Motor neuron (in vitro differentiated cells): Measurements from ENCODE around the gene FGF5. TPM values are rescaled to one million over a fixed set of nuclear protein-coding genes. Genes with fewer than 3 reads are reported as not detected.
"Not testable (repeated sequence)": the region's sequence is repeated elsewhere in the genome, so short reads cannot be mapped to it uniquely, and the experiment has no call there.

Source experiments
- ATAC-seq, 8 experiments: fragments of 200-7000 bp; cut with Tn5 transposase; replicated peaks in 6 of 8; 2 replicates each; pipeline ENCODE4 v1.8.0; 2021; ENCODE audit warnings: mild to moderate bottlenecking in 8 of 8, moderate library complexity in 8 of 8
- H3K27ac ChIP-seq, 2 donors: fragments of 250-450 bp; sonication (Bioruptor Pico); 2 replicates each; pipeline ENCODE4 v1.9.0; 2021; ENCODE audit warnings: antibody characterized with exemption in 2 of 2, mild to moderate bottlenecking in 2 of 2, moderate library complexity in 1 of 2
- H3K4me1 ChIP-seq, 2 donors: fragments of 250-450 bp; sonication (Bioruptor Pico); replicated peaks in 1 of 2; 2 replicates each; pipeline ENCODE4 v1.6.1; 2021; ENCODE audit warnings: antibody characterized with exemption in 2 of 2, mild to moderate bottlenecking in 2 of 2, moderate library complexity in 1 of 2
- H3K4me3 ChIP-seq, 5 donors: fragments of 250-450 bp; sonication (Bioruptor Pico); 2 replicates each; pipeline ENCODE4 v1.9.0; 2021; ENCODE audit warnings: antibody characterized with exemption in 5 of 5, mild to moderate bottlenecking in 5 of 5, moderate library complexity in 4 of 5
- WGBS, 10 experiments: fragments of 450-650 bp; shearing (Covaris generic); methylation state at CpG; one replicate each; pipeline ENCODE4 v1.0.0; 2022; 5-methylcytosine and 5-hydroxymethylcytosine counted together
- in situ Hi-C, 9 experiments: fragments of 400-800 bp; cut with MboI; loops; one replicate each; pipeline ENCODE4 v1.15.0; 2021; ENCODE audit warnings: low sequenced_read_pairs in 9 of 9, low pct_unique_long_range_greater_than_20kb in 2 of 9; ENCODE audit not compliant: unreplicated experiment in 9 of 9
- total RNA-seq, 8 experiments: library from RNA; unstranded; fragments of 300-600 nt; gene quantifications; 2 replicates each; pipeline versions ENCODE4 v1.2.3 to v1.2.4, GENCODE V29; 2022

FGF5 gene
- total RNA-seq, 8 experiments from 2014 or later: 0.09 to 3.3 (median 0.86) TPM; not detected in 1

GRCh38 chr4:80307774-80308465 lies 41.5 kb downstream of the FGF5 start:
- peak; percentile 56 to 89 (median 60) for ATAC-seq
- Histone ChIP-seq H3K4me1 (peaks cover 6 to 13% of the 10 kb centered on the region in 2 donors), H3K4me3 (no peak overlapping the region), H3K27ac (no peak overlapping the region)
- in situ Hi-C loops: no loop called here
- WGBS, 10 experiments: 0 to 73% (median 33%) methylated on average over 1 to 9 of the region's 10 CpGs; no CpG with 5 or more reads in 1 of the 10 experiments

GRCh38 chr4:80308466-80308822 lies 42.0 kb downstream of the FGF5 start:
- no peak for ATAC-seq
- in situ Hi-C loops: no loop called here
- WGBS, 10 experiments: 17 to 100% (median 60%) methylated on average over 1 to 4 of the region's 4 CpGs
- H3K4me1 ChIP-seq: peaks cover 6 to 13% of the 10 kb centered on the region in 2 donors
- no peak overlapping the region for H3K27ac ChIP-seq
- no peak overlapping the region for H3K4me3 ChIP-seq

GRCh38 chr4:80309294-80310004 lies 43.0 kb downstream of the FGF5 start:
- Histone ChIP-seq H3K4me3 (no peak overlapping the region), H3K4me1 (peaks cover 6 to 13% of the 10 kb centered on the region in 2 donors), H3K27ac (no peak overlapping the region)
- in situ Hi-C loops: no loop called here
- peak in 1 of 8 experiments; percentile 7 for ATAC-seq
- WGBS, 10 experiments: 10 to 100% (median 66%) methylated on average over 1 to 4 of the region's 5 CpGs; no CpG with 5 or more reads in 2 of the 10 experiments

GRCh38 chr4:80311130-80311529 lies 44.7 kb downstream of the FGF5 start:
- H3K4me1 ChIP-seq: peaks cover 6 to 13% of the 10 kb centered on the region in 2 donors
- no peak overlapping the region for H3K27ac ChIP-seq
- in situ Hi-C loops: no loop called here
- no peak for ATAC-seq
- no peak overlapping the region for H3K4me3 ChIP-seq
- 70 to 100% (median 93%) methylated on average over 2 to 3 of the region's 3 CpGs; no CpG with 5 or more reads in 1 of the 10 experiments for WGBS, 10 experiments

GRCh38 chr4:80312124-80312523 lies 45.7 kb downstream of the FGF5 start:
- no peak for ATAC-seq
- Histone ChIP-seq H3K4me3 (no peak overlapping the region), H3K4me1 (peaks cover 6 to 7% of the 10 kb centered on the region in 2 donors), H3K27ac (no peak overlapping the region)
- 50 to 100% (median 75%) methylated on average over 1 of the region's 1 CpG; no CpG with 5 or more reads in 1 of the 10 experiments for WGBS, 10 experiments
- in situ Hi-C loops: no loop called here

- H3K4me1 ChIP-seq: no peaks in the 10 kb centered on the region
- in situ Hi-C loops: no loop called here
- no peak overlapping the region for H3K4me3 ChIP-seq
- no peak overlapping the region for H3K27ac ChIP-seq
- ATAC-seq: no peak
- 60 to 96% (median 71%) methylated on average over 1 to 7 of the region's 7 CpGs; no CpG with 5 or more reads in 2 of the 10 experiments for WGBS, 10 experiments
Observed at GRCh38 chr4:80313627-80314026, 47.2 kb downstream of the FGF5 start.

- ATAC-seq, H3K27ac ChIP-seq, in situ Hi-C loops, H3K4me3 ChIP-seq, H3K4me1 ChIP-seq: not testable (repeated sequence)
Observed at GRCh38 chr4:80315848-80316247, 49.4 kb downstream of the FGF5 start.

GRCh38 chr4:80321341-80321740 lies 54.9 kb downstream of the FGF5 start:
- Histone ChIP-seq H3K4me1 (no peaks in the 10 kb centered on the region), H3K4me3 (no peak overlapping the region), H3K27ac (no peak overlapping the region)
- in situ Hi-C loops: no loop called here
- no peak for ATAC-seq
- 90 to 100% (median 100%) methylated on average over 1 to 3 of the region's 8 CpGs; no CpG with 5 or more reads in 4 of the 10 experiments for WGBS, 10 experiments

- in situ Hi-C loops: no loop called here
- Histone ChIP-seq H3K4me3 (no peak overlapping the region), H3K27ac (no peak overlapping the region), H3K4me1 (no peaks in the 10 kb centered on the region)
- no peak for ATAC-seq
- 71 to 85% (median 80%) methylated on average over 1 to 3 of the region's 4 CpGs; no CpG with 5 or more reads in 3 of the 10 experiments for WGBS, 10 experiments
Observed at GRCh38 chr4:80321776-80322175, 55.3 kb downstream of the FGF5 start.

GRCh38 chr4:80322716-80323115 lies 56.3 kb downstream of the FGF5 start:
- in situ Hi-C loops: no loop called here

GRCh38 chr4:80324171-80324570 lies 57.7 kb downstream of the FGF5 start:
- Histone ChIP-seq H3K27ac (no peak overlapping the region), H3K4me1 (no peaks in the 10 kb centered on the region), H3K4me3 (no peak overlapping the region)
- WGBS, 10 experiments: 0 to 94% (median 71%) methylated on average over 1 to 6 of the region's 6 CpGs
- in situ Hi-C loops: no loop called here
- no peak for ATAC-seq

More at GRCh38 chr4:80322716-80323115, 56.3 kb downstream of the FGF5 start:
- no peak overlapping the region for H3K27ac ChIP-seq
- no peak overlapping the region for H3K4me3 ChIP-seq
- peak in 2 of 8 experiments; percentile 56 to 64 for ATAC-seq
- no peaks in the 10 kb centered on the region for H3K4me1 ChIP-seq

- in situ Hi-C loops: loop anchor here in 3 of 9 experiments (25.0 kb wide), 3 partner anchors 94 to 1394 kb away; partner anchors contain the start of gene PAQR3 (in 1 of the 3)
- H3K4me1 ChIP-seq: no peaks in the 10 kb centered on the region
- 0 to 85% (median 56%) methylated on average over 1 to 2 of the region's 2 CpGs; no CpG with 5 or more reads in 1 of the 10 experiments for WGBS, 10 experiments
- no peak overlapping the region for H3K27ac ChIP-seq
- no peak for ATAC-seq
- no peak overlapping the region for H3K4me3 ChIP-seq
Observed at GRCh38 chr4:80331693-80332092, 65.2 kb downstream of the FGF5 start.

GRCh38 chr4:80333121-80333520 lies 66.7 kb downstream of the FGF5 start:
- H3K4me3 ChIP-seq: no peak overlapping the region
- no peak for ATAC-seq
- in situ Hi-C loops: loop anchor here in 3 of 9 experiments (25.0 kb wide), 3 partner anchors 96 to 1396 kb away; partner anchors contain the start of gene PAQR3 (in 1 of the 3)
- H3K4me1 ChIP-seq: no peaks in the 10 kb centered on the region
- WGBS, 10 experiments: 58 to 91% (median 70%) methylated on average over 1 to 4 of the region's 4 CpGs; no CpG with 5 or more reads in 3 of the 10 experiments
- H3K27ac ChIP-seq: no peak overlapping the region
